Measurements from ENCODE around the gene IGDCC3. TPM values are rescaled to one million over a fixed set of nuclear protein-coding genes. Genes with fewer than 3 reads are reported as not detected.

The IGDCC3 gene
- total RNA-seq, 1 donor from 2014 or later, result not detected

DNA sequence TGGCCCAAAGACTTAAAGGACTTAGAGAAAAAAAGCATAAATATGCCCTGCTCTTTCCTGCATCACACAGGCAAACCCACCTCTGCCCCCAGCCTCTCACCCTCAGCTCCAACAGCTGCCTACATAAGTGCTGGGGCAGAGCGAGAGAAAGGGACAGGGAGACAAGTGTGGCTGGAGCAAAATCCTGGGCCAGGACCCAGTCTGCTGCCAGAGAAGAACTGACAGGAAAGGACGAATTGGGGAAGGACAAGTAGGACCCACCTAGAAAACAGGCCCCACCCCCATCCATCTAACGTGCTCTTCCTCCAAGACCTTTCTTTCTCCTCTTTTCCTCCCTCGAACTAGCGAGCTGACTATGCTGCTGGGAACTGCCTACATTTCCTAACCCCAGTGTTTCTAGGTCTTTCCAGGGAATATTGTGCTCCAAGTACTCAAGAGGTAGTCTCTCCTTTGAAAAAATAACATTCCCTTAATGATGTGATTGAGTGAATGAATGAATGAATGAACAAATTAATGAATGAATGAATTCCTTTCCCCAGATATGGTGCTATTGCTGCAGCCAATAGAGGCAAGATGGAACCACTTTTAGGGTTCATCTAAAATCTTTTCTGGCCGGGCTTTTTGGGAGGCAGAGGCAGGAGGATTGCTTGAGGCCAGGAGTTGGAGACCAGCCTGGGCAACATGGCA lies 26.5 kb upstream of the IGDCC3 start:
- DNase-seq (no peak), ATAC-seq (no peak)
- Histone ChIP-seq H3K27ac (no peak overlapping the region), H3K36me3 (no peaks in the 10 kb centered on the region), H3K4me1 (no peaks in the 10 kb centered on the region), H3K27me3 (ENCODE audit: low read depth) (peaks cover 22% of the 10 kb centered on the region), H3K4me3 (no peak overlapping the region), H3K9me3 (no peaks in the 10 kb centered on the region)
- TF ChIP-seq, protein P1, sequence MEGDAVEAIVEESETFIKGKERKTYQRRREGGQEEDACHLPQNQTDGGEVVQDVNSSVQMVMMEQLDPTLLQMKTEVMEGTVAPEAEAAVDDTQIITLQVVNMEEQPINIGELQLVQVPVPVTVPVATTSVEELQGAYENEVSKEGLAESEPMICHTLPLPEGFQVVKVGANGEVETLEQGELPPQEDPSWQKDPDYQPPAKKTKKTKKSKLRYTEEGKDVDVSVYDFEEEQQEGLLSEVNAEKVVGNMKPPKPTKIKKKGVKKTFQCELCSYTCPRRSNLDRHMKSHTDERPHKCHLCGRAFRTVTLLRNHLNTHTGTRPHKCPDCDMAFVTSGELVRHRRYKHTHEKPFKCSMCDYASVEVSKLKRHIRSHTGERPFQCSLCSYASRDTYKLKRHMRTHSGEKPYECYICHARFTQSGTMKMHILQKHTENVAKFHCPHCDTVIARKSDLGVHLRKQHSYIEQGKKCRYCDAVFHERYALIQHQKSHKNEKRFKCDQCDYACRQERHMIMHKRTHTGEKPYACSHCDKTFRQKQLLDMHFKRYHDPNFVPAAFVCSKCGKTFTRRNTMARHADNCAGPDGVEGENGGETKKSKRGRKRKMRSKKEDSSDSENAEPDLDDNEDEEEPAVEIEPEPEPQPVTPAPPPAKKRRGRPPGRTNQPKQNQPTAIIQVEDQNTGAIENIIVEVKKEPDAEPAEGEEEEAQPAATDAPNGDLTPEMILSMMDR (IDR thresholded peaks at IDR 0.05), result no peak
- intact Hi-C loops (cut with DNase I), result no loop called here

DNA sequence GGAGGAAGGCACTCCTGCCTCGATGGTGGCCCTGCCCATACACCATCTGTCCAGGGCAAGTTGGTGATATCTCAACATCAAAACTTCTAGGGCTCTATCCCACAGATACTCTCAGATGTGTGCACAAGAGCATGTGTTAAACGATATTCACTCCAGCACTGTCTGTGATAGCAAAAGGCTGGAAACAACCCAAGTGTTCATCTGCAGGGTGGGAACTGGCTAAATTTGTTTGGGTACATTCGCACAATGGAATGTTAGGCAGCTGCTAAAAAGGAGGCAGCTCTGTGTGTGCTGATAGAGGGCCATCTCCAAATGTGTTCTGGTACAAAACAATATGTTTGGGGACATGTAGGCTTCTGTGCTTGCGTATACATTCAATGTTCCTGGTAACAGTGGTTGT lies 25.2 kb upstream of the IGDCC3 start:
- Histone ChIP-seq H3K4me3 (no peak overlapping the region), H3K36me3 (no peaks in the 10 kb centered on the region), H3K27ac (no peak overlapping the region), H3K4me1 (no peaks in the 10 kb centered on the region), H3K9me3 (no peaks in the 10 kb centered on the region), H3K27me3 (ENCODE audit: low read depth) (peaks cover 28% of the 10 kb centered on the region)
- intact Hi-C loops (cut with DNase I), result no loop called here
- no peak for DNase-seq
- TF ChIP-seq, protein P1 (IDR thresholded peaks at IDR 0.05), result no peak
- ATAC-seq, result no peak

DNA sequence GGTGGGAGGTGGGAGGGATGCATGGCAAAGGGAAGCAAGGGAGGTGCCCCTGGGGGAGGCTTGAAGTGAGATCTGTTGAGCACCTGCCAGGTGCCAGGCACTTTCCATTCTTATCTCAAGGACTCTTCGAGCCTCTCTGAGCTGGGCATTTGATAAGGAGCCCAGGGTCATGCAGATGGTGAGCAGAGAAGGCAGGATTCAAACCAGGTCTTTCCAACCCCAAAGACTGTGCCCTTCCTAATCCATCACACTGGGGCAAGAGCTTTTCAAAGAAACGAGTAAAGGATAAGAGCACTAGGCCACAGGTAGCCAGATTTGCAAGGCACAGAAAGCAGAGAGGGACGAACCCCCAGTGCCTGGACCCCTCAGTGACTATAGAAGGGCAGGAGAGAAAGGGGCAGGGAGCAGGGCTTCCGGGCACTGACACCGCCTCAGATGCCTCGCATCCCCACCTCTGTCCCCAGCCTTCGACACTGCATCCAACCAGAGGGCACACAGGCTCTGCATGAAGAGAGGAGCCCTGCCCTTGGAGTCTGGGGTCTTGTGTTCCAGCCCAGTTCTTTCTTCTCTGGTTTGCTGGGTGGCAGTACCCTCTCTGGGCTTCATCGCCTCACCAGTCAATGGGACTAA lies 23.9 kb upstream of the IGDCC3 start:
- Histone ChIP-seq H3K4me1 (no peaks in the 10 kb centered on the region), H3K4me3 (no peak overlapping the region), H3K36me3 (no peaks in the 10 kb centered on the region), H3K27ac (no peak overlapping the region), H3K9me3 (no peaks in the 10 kb centered on the region), H3K27me3 (ENCODE audit: low read depth) (peaks cover 40% of the 10 kb centered on the region)
- intact Hi-C loops (cut with DNase I), result no loop called here
- TF ChIP-seq, protein P1 (IDR thresholded peaks at IDR 0.05), result no peak
- ATAC-seq (peak; percentile 74 to 82), DNase-seq (no peak)

GRCh38 chr15:65400760-65401610 lies 23.2 kb upstream of the IGDCC3 start:
- TF ChIP-seq, protein P1 (IDR thresholded peaks at IDR 0.05), result peak; percentile 64
- Histone ChIP-seq H3K27ac (no peak overlapping the region), H3K36me3 (no peaks in the 10 kb centered on the region), H3K27me3 (ENCODE audit: low read depth) (peaks cover 47% of the 10 kb centered on the region), H3K4me1 (no peaks in the 10 kb centered on the region), H3K9me3 (no peaks in the 10 kb centered on the region), H3K4me3 (no peak overlapping the region)
- DNase-seq (peak; percentile 63), ATAC-seq (peak; percentile 81 to 85)
- intact Hi-C loops (cut with DNase I), result no loop called here

DNA sequence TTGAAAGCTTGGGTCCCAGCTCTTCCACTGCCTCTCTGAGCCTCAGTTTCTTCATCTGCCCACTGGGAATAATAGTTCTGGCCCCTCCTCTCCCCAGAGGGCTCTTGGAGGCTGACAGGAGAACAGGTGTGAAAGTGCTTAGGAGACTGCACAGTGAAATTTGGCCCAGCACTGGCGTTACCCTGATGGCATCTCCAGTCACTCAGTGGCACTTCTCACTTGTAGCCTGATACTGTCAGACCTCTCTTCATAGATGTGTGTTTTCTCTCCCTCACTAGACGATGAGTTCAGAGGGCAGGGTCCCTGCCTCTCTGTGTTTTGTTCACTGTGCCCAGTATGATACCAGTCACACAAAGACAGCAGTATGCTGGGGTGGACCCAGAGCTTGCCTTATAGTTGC lies 22.2 kb upstream of the IGDCC3 start:
- TF ChIP-seq, protein P1 (IDR thresholded peaks at IDR 0.05), result no peak
- ATAC-seq (no peak), DNase-seq (no peak)
- intact Hi-C loops (cut with DNase I), result no loop called here
- H3K9me3 ChIP-seq, result no peaks in the 10 kb centered on the region
- H3K4me1 ChIP-seq, result no peaks in the 10 kb centered on the region
- H3K4me3 ChIP-seq, result no peak overlapping the region
- H3K36me3 ChIP-seq, result no peaks in the 10 kb centered on the region
- no peak overlapping the region for H3K27ac ChIP-seq
- H3K27me3 ChIP-seq (ENCODE audit: low read depth), result peaks cover 57% of the 10 kb centered on the region

Data from lower lobe of right lung (tissue), 2 donors.